Gastrocnemius medialis (tissue), 4 donors: ENCODE data around the gene CCDC78. TPM values are rescaled to one million over a fixed set of nuclear protein-coding genes. Genes with fewer than 3 reads are reported as not detected.

Source experiments
- ATAC-seq, 2 donors: fragments of 150-250 bp; one replicate each; pipeline ENCODE4 v1.9.1; 2016
- DNase-seq, 2 donors: peaks; one replicate each; pipeline ENCODE4 v3.0.0-alpha.2; 2019
- H3K27ac ChIP-seq, 4 donors: fragments of 200-600 bp; sonication (generic); 1 replicate in 1 of 4; 2 replicates in 3 of 4; pipeline ENCODE4 v1.5.1; 2016 to 2018; ENCODE audit warnings: mild to moderate bottlenecking in 2 of 4, moderate library complexity in 1 of 4
- H3K27me3 ChIP-seq, 3 donors: fragments of 200-600 bp; sonication (generic) in 2 of 3; 1 replicate in 1 of 3; 2 replicates in 2 of 3; pipeline versions ENCODE4 v1.5.1 to v1.6.0; 2016 to 2019; ENCODE audit warnings: mild to moderate bottlenecking in 1 of 3, moderate library complexity in 1 of 3
- H3K36me3 ChIP-seq, 2 donors: fragments of 200-600 bp; sonication (generic) in 1 of 2; one replicate each; pipeline ENCODE4 v1.5.1; 2017 to 2018
- H3K4me1 ChIP-seq, 2 donors: fragments of 200-600 bp; sonication (generic) in 1 of 2; one replicate each; pipeline ENCODE4 v1.5.1; 2016 to 2017; ENCODE audit warnings: mild to moderate bottlenecking in 2 of 2
- H3K4me3 ChIP-seq, 4 donors: fragments of 200-600 bp; sonication (generic) in 3 of 4; 1 replicate in 1 of 4; 2 replicates in 3 of 4; pipeline ENCODE4 v1.5.1; 2016 to 2019; ENCODE audit warnings: mild to moderate bottlenecking in 2 of 4
- H3K9me3 ChIP-seq, 3 donors: fragments of 200-600 bp; sonication (generic) in 2 of 3; 1 replicate in 1 of 3; 2 replicates in 2 of 3; pipeline ENCODE4 v1.5.1; 2016 to 2019
- CTCF ChIP-seq, 5 experiments: fragments of 450-650 bp in 3 of 5; fragments of 200-600 bp in 2 of 5; sonication (generic) in 2 of 5; IDR thresholded peaks in 4 of 5; conservative IDR thresholded peaks in 1 of 5; 1 replicate in 4 of 5; 2 replicates in 1 of 5; pipeline ENCODE4 v1.5.1; 2016 to 2019; ENCODE audit warnings: antibody characterized with exemption in 5 of 5, mild to moderate bottlenecking in 3 of 5, moderate library complexity in 3 of 5
- POLR2A ChIP-seq, 2 donors: fragments of 450-650 bp; IDR thresholded peaks; one replicate each; pipeline ENCODE4 v1.6.1; 2017; ENCODE audit warnings: antibody characterized with exemption in 2 of 2, mild to moderate bottlenecking in 2 of 2, moderate library complexity in 2 of 2
- in situ Hi-C, 4 donors: fragments of 200-750 bp; cut with MboI; loops; one replicate each; pipeline versions ENCODE4 v1.15.0 to v1.8.0; 2017; ENCODE audit warnings: low sequenced_read_pairs in 4 of 4
- intact Hi-C: fragments of 100-400 bp; cut with DNase I; formaldehyde crosslinking; loops from one replicate; pipeline ENCODE4 v1.15.1; 2023; ENCODE audit warnings: low total_unique reads
- total RNA-seq, 4 donors: library from RNA; depleted of rRNA; stranded (reverse); fragments of >200 nt; gene quantifications; one replicate each; pipeline versions ENCODE4 v1.1.0 to v1.2.3, GENCODE V29; 2016

The CCDC78 gene
- total RNA-seq, 4 donors from 2014 or later, result not detected

DNA sequence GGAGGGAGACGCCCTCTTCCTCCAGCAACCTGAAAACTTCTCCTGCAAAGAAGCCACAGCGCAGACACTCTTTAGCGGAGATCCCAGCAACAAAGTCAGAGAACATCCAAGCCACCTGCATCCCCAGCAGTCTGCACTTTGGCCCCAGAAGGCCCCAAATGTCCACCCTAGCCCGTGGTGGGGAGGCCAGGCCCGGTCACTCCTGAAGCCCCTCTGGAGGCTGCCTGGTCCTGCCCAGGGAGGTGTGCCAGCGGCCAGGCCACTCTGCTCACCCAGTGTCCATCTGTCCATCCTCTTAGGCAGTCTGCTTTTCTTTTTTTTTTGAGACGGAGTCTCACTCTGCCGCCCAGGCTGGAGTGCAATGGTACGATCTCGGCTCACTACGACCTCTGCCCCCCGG is 6.1 kb upstream of the CCDC78 start:
- Histone ChIP-seq H3K27me3 (peaks cover 8 to 16% (median 13%) of the 10 kb centered on the region in 3 donors), H3K27ac (no peak overlapping the region), H3K4me3 (no peak overlapping the region), H3K4me1 (peaks cover 4 to 8% of the 10 kb centered on the region in 2 donors), H3K36me3 (peaks cover 0 to 61% of the 10 kb centered on the region in 2 donors), H3K9me3 (no peaks in the 10 kb centered on the region)
- no peak for ATAC-seq
- in situ Hi-C loops (no loop called here), intact Hi-C loops (no loop called here)
- TF ChIP-seq POLR2A (IDR thresholded peaks at IDR 0.05) (no peak), CTCF (IDR thresholded peaks at IDR 0.05 in 4 of 5, conservative IDR thresholded peaks at IDR 0.05 in 1 of 5) (no peak)
- DNase-seq, result no peak

GRCh38 chr16:730666-731509 is 4.6 kb upstream of the CCDC78 start:
- H3K27me3 ChIP-seq, result peaks cover 18 to 28% (median 25%) of the 10 kb centered on the region in 3 donors
- DNase-seq (no peak), ATAC-seq (no peak)
- H3K9me3 ChIP-seq, result no peaks in the 10 kb centered on the region
- no peak overlapping the region for H3K4me3 ChIP-seq
- TF ChIP-seq CTCF (IDR thresholded peaks at IDR 0.05 in 4 of 5, conservative IDR thresholded peaks at IDR 0.05 in 1 of 5), result no peak
- no peak for TF ChIP-seq POLR2A (IDR thresholded peaks at IDR 0.05)
- in situ Hi-C loops, result no loop called here
- peaks cover 0 to 46% of the 10 kb centered on the region in 2 donors for H3K36me3 ChIP-seq
- peaks cover 6 to 11% of the 10 kb centered on the region in 2 donors for H3K4me1 ChIP-seq
- H3K27ac ChIP-seq, result no peak overlapping the region
- intact Hi-C loops, result no loop called here

DNA sequence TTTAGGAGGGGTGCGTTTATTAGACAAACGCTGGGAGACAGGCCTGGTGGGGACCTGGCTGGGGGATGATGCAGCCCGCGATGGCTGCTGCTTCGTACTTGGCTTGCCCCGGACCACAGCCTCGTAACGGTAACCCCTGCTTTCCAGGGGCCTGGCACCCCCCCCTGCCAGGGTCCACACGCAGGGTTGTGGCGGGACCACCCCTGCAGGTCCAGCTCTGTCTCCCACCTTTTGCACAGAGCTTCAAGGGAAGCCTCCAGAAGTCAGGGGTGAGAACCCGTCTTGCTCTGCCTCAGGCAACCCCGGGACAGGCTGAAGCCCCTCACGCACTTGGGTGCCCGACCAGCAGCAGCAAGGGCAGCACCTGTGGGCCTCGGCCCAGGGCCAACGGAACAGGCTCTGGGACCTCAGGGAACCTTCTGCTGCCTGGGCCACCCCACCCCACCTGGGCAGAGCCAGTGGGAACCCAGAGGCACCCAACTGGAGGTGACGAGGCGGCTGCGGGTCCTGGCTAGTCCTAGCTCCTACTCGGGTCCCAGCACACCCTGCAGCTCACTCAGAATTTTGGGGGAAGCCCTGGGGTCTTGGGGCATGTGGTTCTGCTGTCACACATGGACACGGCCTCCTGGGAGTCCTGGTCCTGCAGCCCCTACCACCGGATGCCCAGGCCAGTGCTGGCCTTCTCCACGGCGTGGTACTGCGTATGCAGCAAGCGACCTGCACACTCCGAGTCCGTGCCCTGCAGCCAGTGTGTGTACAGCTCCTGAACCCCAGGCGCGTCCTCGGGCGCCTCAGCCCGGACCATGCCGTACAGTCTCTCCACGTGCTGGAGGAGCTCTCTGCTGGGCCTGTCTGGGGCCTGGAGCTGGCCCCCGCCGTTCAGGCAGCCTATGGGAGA is 3.8 kb upstream of the CCDC78 start:
- DNase-seq, result no peak
- intact Hi-C loops, result no loop called here
- H3K27ac ChIP-seq, result no peak overlapping the region
- no peak overlapping the region for H3K4me3 ChIP-seq
- H3K4me1 ChIP-seq, result peaks cover 6 to 11% of the 10 kb centered on the region in 2 donors
- peaks cover 0 to 37% of the 10 kb centered on the region in 2 donors for H3K36me3 ChIP-seq
- H3K9me3 ChIP-seq, result no peaks in the 10 kb centered on the region
- ATAC-seq, result no peak
- in situ Hi-C loops, result no loop called here
- no peak for TF ChIP-seq CTCF (IDR thresholded peaks at IDR 0.05 in 4 of 5, conservative IDR thresholded peaks at IDR 0.05 in 1 of 5)
- no peak for TF ChIP-seq POLR2A (IDR thresholded peaks at IDR 0.05)
- peaks cover 22 to 36% (median 34%) of the 10 kb centered on the region in 3 donors for H3K27me3 ChIP-seq

DNA sequence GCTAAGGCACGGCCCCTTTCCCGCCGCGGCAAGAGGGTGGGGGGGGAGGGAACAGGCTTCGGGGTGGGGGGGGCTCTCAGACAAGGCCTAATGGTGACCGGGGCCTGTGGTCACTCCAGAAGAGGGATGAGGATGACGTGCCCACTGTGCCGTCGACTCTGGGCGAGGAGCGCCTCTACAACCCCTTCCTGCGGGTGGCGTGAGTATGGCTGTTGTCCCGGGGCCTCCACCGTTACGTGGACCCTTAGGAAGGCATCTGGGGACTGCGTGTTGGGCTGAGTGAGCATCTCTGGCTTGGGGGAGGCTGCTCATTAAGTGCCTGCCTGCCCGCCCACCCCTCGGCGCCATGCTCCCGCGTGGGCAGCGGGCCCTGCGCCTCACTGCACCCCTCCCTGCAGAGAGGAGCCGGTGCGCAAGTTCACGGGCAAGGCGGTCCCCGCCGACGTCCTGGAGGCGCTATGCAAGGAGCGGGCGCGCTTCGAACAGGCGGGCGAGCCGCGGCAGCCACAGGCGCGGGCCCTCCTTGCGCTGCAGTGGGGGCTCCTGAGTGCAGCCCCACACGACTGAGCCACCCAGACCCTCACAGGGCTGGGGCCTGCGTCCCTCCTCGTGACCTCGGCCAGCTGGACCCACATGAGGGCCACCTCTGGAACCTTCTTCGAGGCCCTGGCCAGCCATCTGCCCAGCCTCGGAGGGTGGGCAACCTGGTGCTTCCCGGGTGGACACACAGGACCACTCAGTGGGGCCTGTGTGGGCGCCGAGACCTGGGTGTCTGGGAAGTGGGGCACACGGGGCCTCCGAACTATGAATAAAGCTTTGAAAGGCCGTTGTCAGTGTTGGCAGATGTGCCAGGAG is 2.9 kb upstream of the CCDC78 start:
- Histone ChIP-seq H3K36me3 (peaks cover 0 to 28% of the 10 kb centered on the region in 2 donors), H3K4me3 (no peak overlapping the region), H3K27ac (no peak overlapping the region), H3K27me3 (peaks cover 22 to 38% (median 34%) of the 10 kb centered on the region in 3 donors), H3K4me1 (peaks cover 6 to 11% of the 10 kb centered on the region in 2 donors), H3K9me3 (no peaks in the 10 kb centered on the region)
- intact Hi-C loops (no loop called here), in situ Hi-C loops (no loop called here)
- TF ChIP-seq POLR2A (IDR thresholded peaks at IDR 0.05), result no peak
- no peak for TF ChIP-seq CTCF (IDR thresholded peaks at IDR 0.05 in 4 of 5, conservative IDR thresholded peaks at IDR 0.05 in 1 of 5)
- ATAC-seq (no peak), DNase-seq (no peak)
